ENCODE results near the gene SPAG9.

SPAG9 gene

GRCh38 chr17:50935221-50935995, 185.3 kb downstream of the SPAG9 start:
- no peak for DNase-seq

- DNase-seq = no peak
Observed at GRCh38 chr17:50934672-50935220, 185.9 kb downstream of the SPAG9 start.

GRCh38 chr17:50934161-50934560, 186.5 kb downstream of the SPAG9 start:
- DNase-seq = no peak

GRCh38 chr17:50931144-50931908, 189.3 kb downstream of the SPAG9 start:
- peak; percentile 19 for DNase-seq

- DNase-seq = no peak
Observed at GRCh38 chr17:50928646-50929045, 192.0 kb downstream of the SPAG9 start.

GRCh38 chr17:50927287-50927686, 193.4 kb downstream of the SPAG9 start:
- DNase-seq = no peak

GRCh38 chr17:50926523-50926922, 194.1 kb downstream of the SPAG9 start:
- no peak for DNase-seq

- no peak for DNase-seq
Observed at GRCh38 chr17:50925296-50925891, 195.3 kb downstream of the SPAG9 start.

- no peak for DNase-seq
Observed at GRCh38 chr17:50924800-50925199, 195.9 kb downstream of the SPAG9 start.

- DNase-seq = no peak
Observed at GRCh38 chr17:50924300-50924699, 196.4 kb downstream of the SPAG9 start.

- no peak for DNase-seq
Observed at GRCh38 chr17:50923611-50924010, 197.1 kb downstream of the SPAG9 start.

GRCh38 chr17:50922721-50923405, 197.8 kb downstream of the SPAG9 start:
- no peak for DNase-seq

GRCh38 chr17:50922107-50922506, 198.6 kb downstream of the SPAG9 start:
- no peak for DNase-seq

GRCh38 chr17:50920891-50921586, 199.6 kb downstream of the SPAG9 start:
- no peak for DNase-seq

GRCh38 chr17:50920041-50920410, 200.6 kb downstream of the SPAG9 start:
- no peak for DNase-seq

- DNase-seq = peak; percentile 57
Observed at GRCh38 chr17:50919321-50920040, 201.2 kb downstream of the SPAG9 start.

- DNase-seq = peak; percentile 24
Observed at GRCh38 chr17:50918933-50919296, 201.8 kb downstream of the SPAG9 start.

- no peak for DNase-seq
Observed at GRCh38 chr17:50918071-50918932, 202.4 kb downstream of the SPAG9 start.

GRCh38 chr17:50917418-50917743, 203.3 kb downstream of the SPAG9 start:
- no peak for DNase-seq

- no peak for DNase-seq
Observed at GRCh38 chr17:50916708-50917417, 203.8 kb downstream of the SPAG9 start.
